Cardiac fibroblast (primary cell): ENCODE data around the gene MAGIX.

Experiments used
- DNase-seq, 2 donors: peaks; one replicate each; pipeline versions ENCODE4 v3.0.0 to v3.0.0-alpha.2; 2010; ENCODE audit warnings: low read depth in 2 of 2
- H3K4me3 ChIP-seq, 2 donors: replicated peaks in 1 of 2; 1 replicate in 1 of 2; 2 replicates in 1 of 2; pipeline ENCODE4 v1.5.1; 2011; ENCODE audit warnings: low read depth in 2 of 2, low read length in 2 of 2, mild to moderate bottlenecking in 2 of 2, moderate library complexity in 1 of 2
- CTCF ChIP-seq: IDR thresholded peaks from one replicate; pipeline ENCODE4 v1.5.1; 2011; ENCODE audit warnings: low read depth, mild to moderate bottlenecking, low read length, inconsistent platforms

The MAGIX gene

GRCh38 chrX:49190821-49191573, 28.4 kb downstream of the MAGIX start:
- DNase-seq, result peak; percentile 99 to 100
- peak overlapping the region; percentile 58 to 70 for H3K4me3 ChIP-seq
- TF ChIP-seq CTCF, result no peak

- no peak for DNase-seq
- H3K4me3 ChIP-seq, result peak overlapping the region; percentile 58 to 70
- TF ChIP-seq CTCF, result no peak
These were observed 29.0 kb downstream of the MAGIX start for GRCh38 chrX:49191574-49192011.

GRCh38 chrX:49192722-49193328, 30.3 kb downstream of the MAGIX start:
- DNase-seq, result peak; percentile 53 to 54
- TF ChIP-seq CTCF, result peak; percentile 63
- H3K4me3 ChIP-seq, result no peak overlapping the region

GRCh38 chrX:49193542-49193964, 31.0 kb downstream of the MAGIX start:
- no peak for TF ChIP-seq CTCF
- DNase-seq, result no peak
- no peak overlapping the region for H3K4me3 ChIP-seq

GRCh38 chrX:49197543-49198087, 35.1 kb downstream of the MAGIX start:
- DNase-seq, result no peak
- TF ChIP-seq CTCF, result no peak
- H3K4me3 ChIP-seq, result no peak overlapping the region

- DNase-seq, result no peak
- no peak overlapping the region for H3K4me3 ChIP-seq
- TF ChIP-seq CTCF, result no peak
These were observed 36.2 kb downstream of the MAGIX start for GRCh38 chrX:49198540-49199314.
